Neural progenitor cell (in vitro differentiated cells): ENCODE results near the gene PLD6.

Source experiments
- EZH2 ChIP-seq: fragments of 200-600 bp; sonication (generic); IDR thresholded peaks from 2 replicates; pipeline ENCODE4 v1.6.1; 2017; ENCODE audit warnings: antibody characterized with exemption, mild to moderate bottlenecking, moderate library complexity
- EZH2phosphoT487 ChIP-seq: fragments of 200-600 bp; sonication (generic); IDR thresholded peaks from 2 replicates; pipeline ENCODE4 v1.6.1; 2017; ENCODE audit warnings: antibody characterized with exemption
- TF ChIP-seq, protein P1 (sequence below): fragments of 200-600 bp; sonication (generic); IDR thresholded peaks from 2 replicates; pipeline ENCODE4 v1.5.1; 2017; ENCODE audit warnings: antibody characterized with exemption, mild to moderate bottlenecking

DNA sequence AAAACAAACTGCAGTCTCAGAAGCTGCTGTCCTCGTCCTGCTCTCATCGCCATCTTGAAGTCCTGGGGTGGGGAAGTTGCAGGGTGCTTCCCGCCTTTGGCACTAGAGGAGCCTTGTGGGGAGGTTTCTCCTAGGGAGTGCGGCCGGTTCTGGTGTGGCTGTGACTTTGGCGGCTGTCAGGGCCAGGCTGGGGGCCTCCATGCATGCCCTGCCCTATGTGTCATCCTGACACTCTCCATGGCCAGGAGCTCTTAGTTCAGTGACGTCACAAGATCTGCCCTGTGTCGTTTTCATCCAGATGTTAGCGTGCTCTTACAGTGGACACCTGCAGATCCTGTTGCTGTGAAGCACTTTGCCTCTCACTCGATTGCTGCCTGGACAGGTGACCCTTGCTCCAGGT, 49.6 kb downstream of the PLD6 start:
- TF ChIP-seq, protein P1, sequence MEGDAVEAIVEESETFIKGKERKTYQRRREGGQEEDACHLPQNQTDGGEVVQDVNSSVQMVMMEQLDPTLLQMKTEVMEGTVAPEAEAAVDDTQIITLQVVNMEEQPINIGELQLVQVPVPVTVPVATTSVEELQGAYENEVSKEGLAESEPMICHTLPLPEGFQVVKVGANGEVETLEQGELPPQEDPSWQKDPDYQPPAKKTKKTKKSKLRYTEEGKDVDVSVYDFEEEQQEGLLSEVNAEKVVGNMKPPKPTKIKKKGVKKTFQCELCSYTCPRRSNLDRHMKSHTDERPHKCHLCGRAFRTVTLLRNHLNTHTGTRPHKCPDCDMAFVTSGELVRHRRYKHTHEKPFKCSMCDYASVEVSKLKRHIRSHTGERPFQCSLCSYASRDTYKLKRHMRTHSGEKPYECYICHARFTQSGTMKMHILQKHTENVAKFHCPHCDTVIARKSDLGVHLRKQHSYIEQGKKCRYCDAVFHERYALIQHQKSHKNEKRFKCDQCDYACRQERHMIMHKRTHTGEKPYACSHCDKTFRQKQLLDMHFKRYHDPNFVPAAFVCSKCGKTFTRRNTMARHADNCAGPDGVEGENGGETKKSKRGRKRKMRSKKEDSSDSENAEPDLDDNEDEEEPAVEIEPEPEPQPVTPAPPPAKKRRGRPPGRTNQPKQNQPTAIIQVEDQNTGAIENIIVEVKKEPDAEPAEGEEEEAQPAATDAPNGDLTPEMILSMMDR, result no peak
- TF ChIP-seq EZH2phosphoT487 (no peak), EZH2 (no peak)
